HG03521 (cell line): ENCODE measurements around the gene CDC42EP4.

Source experiments
- ATAC-seq: cut with Tn5 transposase; IDR thresholded peaks from one replicate; pipeline ENCODE4 v1.9.1; 2021; ENCODE audit warnings: mild to moderate bottlenecking, moderate library complexity; ENCODE audit not compliant: unreplicated experiment

CDC42EP4 gene, protein sequence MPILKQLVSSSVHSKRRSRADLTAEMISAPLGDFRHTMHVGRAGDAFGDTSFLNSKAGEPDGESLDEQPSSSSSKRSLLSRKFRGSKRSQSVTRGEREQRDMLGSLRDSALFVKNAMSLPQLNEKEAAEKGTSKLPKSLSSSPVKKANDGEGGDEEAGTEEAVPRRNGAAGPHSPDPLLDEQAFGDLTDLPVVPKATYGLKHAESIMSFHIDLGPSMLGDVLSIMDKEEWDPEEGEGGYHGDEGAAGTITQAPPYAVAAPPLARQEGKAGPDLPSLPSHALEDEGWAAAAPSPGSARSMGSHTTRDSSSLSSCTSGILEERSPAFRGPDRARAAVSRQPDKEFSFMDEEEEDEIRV

GRCh38 chr17:73311781-73312641 lies at the start of gene CDC42EP4:
Gene CDC42EP4 (minus strand): TSS chr17:73312001. CDS start chr17:73286500, 25,501 bp downstream.
- ATAC-seq, result peak; percentile 94

DNA sequence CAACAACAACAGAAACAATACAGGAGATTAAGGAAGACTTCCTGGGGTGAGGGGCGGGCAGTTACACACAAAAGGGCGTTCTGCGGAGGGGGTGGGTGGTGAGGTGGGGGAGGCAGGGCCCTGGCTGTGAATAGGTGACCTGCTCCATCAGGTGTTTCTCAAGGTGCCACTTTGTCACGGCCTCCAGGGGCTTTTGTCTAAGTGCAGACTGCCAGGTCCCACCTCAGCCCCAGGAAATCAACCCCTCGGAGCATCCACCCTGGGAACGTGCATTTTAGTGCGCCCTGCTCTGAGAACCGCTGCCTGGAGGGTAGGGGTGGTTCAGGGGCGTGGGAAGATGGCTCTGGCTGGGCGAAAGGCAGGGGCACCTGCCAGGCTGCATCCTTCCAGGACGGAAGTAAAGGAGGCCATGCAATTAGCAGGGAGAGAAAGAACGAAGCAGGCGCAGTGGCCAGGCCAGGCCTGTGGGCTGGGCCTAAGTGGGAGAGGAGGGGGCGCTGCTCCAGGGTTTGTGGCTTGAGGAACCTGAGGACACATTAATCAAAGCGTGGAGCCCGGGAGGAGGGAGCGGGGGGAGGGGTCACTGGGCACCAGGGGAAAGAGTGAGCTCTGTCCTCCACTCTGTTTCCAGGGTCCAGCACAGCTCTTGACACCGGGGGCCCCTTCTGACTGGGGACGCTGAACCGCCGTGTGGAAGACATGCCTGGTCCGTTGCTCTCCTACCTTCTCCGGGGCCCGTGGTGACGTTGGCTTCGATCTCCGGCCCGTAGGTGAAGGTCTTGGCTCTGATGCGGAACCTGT lies 49.4 kb upstream of the CDC42EP4 start:
- ATAC-seq, result no peak

DNA sequence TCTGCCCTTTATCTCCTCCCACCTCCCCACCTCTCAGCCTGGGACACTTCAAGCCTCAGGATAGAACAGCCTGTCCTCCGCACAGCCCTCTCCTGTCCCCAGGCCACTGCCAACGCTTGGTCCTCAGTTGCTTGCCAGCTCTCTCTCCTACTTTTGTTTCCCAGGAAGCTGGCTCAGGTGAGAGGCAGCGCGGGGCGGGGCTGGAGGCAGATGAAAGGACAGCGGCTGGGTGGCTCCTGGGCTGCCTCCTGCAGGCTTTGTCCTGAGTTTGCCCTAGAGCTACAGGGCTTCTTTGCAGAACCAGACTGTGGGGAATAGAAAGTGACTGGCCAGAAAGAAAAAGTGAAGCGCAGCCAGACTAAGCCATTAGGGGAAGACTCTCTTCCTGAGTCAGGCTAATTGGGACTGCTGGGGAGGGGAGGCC lies 48.2 kb upstream of the CDC42EP4 start:
- no peak for ATAC-seq

GRCh38 chr17:73359352-73359751 lies 47.6 kb upstream of the CDC42EP4 start:
- no peak for ATAC-seq

DNA sequence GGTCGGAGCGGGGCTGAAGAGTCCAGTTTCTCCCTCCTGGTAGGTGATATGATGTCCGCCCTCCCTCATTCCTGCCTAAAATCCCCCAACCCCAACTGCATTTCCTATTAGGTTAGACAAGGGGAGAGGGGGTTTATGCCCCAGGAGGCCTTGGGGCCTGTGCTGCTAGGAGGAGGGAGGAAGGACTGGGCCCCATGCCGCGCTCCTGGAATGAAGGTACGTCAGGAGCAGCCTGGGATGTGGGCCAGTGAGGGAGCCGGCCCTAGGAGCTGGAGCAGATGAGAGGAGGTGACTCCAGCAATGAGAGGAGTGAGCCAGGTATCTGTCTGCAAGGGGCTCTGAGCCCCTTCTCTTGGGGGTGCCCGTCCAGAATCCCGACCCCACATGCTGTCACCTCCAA lies 46.9 kb upstream of the CDC42EP4 start:
- ATAC-seq, result no peak

- ATAC-seq, result no peak
Observed at GRCh38 chr17:73357981-73358380, 46.2 kb upstream of the CDC42EP4 start.

DNA sequence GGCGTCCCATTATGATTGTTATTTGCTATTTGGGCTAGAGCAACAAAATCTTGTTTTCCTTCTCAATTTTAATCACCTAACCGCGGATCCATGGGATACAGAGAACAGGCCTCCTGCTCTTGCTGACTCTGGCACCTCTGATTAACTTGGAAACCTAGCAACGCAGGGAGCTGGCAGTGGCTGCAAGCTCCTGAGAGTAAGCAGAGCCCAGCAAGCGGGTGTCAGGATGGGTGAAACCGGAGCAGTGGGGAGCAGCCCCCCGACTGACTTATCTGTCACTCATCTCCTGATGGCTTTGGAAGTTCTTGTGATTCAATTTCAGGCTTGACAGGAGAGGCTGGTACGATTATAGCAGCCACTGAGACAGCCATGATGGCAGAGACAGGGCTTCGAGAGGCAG lies 45.5 kb upstream of the CDC42EP4 start:
- no peak for ATAC-seq

GRCh38 chr17:73356561-73357170 lies 44.9 kb upstream of the CDC42EP4 start:
- ATAC-seq, result no peak

DNA sequence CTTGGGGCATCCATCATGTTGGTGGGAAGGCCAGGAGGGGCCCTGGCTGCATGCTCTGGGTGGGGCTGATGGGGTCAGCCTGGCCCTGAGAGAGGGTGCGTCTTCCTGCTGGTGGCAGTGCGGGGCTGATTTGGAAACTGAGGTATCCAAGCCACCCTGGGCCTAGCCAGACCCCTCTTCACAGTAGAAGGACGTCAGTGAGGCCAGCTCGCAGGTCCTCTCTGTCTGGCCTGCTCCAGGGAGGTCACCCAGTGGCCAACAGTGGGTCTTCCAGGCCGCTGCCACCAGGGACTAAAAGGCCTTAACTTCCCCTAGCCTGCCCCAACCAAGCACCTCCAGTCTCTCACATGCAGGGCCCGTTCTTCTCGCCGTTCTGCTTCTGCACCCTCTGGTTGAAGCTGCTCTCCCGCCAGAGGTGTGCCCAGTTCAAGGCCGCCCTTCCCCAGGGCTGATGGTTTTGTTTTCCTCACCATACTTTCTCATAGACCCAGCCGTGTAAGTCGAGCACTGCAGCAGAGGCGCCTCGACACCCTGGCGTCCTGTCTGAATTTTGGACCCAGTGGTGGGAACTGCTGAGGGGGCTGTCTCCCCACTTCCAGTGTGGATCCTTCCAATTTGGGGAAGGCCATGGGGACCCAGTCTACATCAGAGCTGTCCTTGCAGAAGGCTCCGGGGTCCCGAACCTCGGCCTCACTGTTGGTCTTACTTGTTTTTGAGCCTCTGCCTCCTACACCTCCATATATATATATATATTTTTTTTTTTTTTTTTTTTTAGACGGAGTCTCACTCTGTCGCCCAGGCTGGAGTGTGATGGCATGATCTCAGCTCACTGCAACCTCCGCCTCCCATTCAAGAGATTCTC lies 42.9 kb upstream of the CDC42EP4 start:
- no peak for ATAC-seq

- no peak for ATAC-seq
Observed at GRCh38 chr17:73352261-73352660, 40.5 kb upstream of the CDC42EP4 start.

DNA sequence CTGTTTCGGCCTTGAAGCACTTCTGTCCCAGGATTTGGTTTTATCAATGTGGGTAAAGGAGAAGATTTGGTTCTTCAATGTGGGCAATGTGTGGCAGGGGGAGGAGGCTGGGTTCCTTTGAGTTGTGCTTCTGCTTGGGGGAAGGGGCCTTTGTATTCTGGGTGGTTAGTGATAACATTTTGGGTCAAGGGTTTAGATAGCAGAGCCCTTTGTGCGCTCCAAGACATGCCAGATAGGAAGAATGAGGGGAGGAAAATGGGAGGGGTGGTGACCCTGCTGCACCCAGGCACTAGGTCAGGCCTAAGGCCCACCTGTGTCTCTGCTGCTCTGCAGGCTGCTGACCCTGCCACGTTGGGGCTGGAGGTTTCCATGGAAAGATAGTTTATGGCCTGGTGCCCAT lies 40.0 kb upstream of the CDC42EP4 start:
- ATAC-seq, result no peak

DNA sequence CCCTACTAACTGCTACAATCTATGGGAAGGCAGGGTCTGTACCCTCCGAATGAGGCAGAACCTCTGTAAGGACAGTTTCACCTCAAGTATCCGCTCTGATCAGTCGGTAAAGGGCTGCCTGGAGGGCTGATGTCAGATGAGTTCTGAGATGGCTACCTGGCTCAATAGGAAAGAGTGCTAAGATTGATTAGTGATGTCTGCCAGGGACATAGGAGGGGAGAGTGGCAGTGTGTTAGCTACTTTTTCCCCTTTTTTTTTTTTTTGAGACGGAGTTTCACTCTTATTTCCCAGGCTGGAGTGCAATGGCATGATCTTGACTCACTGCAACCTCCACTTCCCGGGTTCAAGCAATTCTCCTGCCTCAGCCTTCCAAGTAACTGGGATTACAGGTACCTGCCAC lies 39.1 kb upstream of the CDC42EP4 start:
- no peak for ATAC-seq

DNA sequence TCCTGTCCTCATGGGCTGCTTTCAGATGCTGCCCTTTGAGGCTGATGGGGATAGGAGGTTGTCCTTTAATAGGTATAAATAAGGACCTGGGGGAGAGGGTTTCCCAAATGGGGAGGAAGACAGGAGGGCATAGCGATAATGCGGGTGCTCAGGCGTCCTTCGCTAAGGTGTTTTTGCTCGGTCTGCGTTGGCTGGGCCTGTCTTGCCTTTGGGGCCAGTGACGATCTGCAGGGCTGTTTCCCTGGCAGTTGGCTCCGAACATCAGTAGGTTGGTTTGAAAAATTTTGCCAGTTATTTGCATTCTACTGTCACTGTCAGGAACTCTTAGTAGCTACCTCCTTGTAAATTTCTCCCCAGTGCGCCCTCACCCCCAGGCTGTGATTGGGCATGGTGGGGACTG lies 37.8 kb upstream of the CDC42EP4 start:
- no peak for ATAC-seq

- ATAC-seq, result no peak
Observed at GRCh38 chr17:73349138-73349537, 37.3 kb upstream of the CDC42EP4 start.

DNA sequence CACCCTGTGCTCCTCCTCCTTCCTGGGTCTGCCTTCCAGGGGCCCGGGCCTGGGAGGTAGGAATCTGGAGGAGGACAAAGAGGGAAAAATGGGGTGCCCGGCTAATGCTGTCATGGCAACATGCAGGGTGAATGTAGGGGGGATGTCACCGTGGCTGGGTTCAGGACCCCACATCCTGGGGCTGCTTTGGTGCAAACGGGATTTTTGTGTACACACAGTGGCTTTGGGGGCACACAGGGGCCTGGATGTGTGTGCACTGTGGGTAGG lies 37.0 kb upstream of the CDC42EP4 start:
- no peak for ATAC-seq

DNA sequence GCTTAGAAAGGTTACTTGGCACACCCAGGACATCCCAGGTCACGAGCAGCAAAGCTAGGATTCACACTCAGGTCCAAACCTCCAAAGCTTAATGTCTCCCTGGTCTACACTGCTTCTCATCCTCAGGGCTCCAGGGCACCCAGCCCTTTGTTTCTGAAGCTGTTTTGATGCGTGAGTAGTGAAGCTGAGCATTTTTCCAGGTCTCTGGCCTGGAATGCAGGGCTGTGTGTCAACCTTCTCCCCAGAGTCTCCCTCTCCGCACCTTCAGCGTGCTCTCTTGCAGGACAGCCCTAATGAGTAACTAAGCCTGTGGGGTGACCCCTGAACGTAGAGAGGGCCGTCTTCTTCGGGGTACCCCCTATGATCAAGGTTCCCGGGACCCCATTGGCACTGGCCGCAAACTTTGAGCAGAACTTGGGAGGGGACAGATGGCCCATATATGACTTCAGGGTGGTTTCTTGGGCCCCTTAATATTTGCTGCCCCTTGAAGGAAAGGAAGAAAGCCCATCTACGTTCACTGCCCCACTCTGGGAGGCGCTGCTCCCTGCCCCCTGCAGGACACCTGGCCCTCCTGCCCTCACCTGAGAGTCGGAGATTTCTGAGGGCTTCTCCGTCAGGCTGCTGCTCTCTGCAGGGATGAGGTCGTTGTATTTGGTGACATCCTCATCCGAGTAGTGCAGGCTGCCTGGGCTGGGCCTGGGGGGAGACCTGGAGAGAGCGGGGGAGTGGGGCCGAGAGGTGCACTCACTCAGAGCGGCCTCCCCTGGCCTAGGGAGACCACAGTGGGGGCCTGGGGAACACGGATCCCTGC lies 36.4 kb upstream of the CDC42EP4 start:
- no peak for ATAC-seq

DNA sequence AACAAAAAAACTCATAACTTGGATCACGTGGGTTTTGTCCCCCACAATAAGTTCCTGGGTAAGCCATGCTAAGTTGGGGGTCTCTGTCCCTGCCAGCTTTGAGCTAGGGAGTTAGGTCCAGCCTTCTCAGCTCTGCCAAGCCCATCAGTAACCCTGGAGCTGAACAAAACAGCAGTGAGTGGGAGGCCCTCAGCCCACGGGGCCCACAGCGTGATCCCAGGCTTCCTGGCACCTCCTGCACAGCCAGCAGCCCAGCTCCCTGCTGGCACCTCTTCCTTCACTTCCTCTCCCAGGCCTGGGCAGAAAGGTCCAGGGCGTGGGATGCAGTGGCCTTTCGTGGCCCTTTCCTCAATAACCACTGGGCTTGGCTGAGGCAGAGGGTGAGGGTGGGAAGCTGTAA lies 35.5 kb upstream of the CDC42EP4 start:
- no peak for ATAC-seq

DNA sequence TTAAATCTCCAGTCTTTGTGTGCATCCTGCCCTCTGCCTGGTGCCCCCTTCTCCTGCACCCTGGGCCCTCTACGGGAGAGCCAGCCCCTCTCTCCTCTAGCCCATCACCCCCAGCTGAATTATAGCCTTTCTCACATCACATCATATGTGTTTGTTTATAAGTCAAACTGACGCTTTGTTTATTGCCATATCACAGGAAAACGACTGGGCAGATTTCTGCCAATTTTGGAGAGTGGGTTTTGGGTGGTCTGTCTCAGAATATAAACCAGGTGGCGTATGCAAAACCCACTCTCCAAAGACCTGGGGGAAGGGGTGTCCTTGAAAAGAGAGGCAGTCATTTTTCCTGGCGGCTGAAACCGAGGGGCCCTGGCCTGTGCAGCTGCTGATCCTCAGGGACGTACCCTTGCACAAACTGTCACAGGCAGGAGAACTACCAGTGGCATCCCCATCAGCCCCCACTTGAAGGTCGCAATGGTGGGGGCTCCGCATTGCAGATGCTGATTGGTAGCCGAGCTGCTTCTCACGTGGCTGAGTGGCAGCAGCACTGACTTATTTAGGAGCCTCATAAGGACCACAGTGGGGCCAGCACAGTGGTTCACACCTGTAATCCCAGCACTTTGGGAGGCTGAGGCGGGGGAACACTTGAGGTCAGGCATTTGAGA lies 34.8 kb upstream of the CDC42EP4 start:
- no peak for ATAC-seq
